ENCODE results near the gene VAC14. TPM values are rescaled to one million over a fixed set of nuclear protein-coding genes. Genes with fewer than 3 reads are reported as not detected.

Gene VAC14
- total RNA-seq, 1 donor from 2014 or later = 38.4 TPM

DNA sequence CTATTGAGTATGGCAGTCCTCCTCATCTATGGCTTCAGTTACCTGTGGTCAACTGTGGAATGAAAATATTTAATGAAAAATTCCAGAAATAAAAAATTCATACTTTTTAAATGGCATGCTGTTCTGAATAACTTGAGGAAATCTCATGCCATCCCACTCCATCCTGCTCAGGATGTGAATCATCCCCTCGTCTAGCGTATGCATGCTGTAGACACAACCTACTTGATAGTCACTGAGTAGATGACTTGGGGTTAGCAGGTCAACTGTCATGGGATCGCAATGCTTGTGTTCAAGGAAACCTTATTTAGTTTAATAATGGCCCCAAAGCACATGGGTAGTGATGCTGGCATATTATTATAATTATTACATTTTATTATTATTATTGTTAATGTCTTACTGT lies 4.8 kb upstream of the VAC14 start:
- Mint-ChIP-seq H3K27ac (no peak overlapping the region), H3K27me3 (peaks cover 38% of the 10 kb centered on the region), H3K9me3 (ENCODE audit: low read depth) (peaks cover 4% of the 10 kb centered on the region), H3K4me3 (ENCODE audit: low read depth) (no peak overlapping the region), H3K4me1 (ENCODE audit: low read depth) (no peaks in the 10 kb centered on the region), H3K36me3 (ENCODE audit: insufficient read depth) (no peaks in the 10 kb centered on the region)
- no peak for DNase-seq (ENCODE audit: low spot score, unreplicated experiment)
- TF ChIP-seq, protein P1, sequence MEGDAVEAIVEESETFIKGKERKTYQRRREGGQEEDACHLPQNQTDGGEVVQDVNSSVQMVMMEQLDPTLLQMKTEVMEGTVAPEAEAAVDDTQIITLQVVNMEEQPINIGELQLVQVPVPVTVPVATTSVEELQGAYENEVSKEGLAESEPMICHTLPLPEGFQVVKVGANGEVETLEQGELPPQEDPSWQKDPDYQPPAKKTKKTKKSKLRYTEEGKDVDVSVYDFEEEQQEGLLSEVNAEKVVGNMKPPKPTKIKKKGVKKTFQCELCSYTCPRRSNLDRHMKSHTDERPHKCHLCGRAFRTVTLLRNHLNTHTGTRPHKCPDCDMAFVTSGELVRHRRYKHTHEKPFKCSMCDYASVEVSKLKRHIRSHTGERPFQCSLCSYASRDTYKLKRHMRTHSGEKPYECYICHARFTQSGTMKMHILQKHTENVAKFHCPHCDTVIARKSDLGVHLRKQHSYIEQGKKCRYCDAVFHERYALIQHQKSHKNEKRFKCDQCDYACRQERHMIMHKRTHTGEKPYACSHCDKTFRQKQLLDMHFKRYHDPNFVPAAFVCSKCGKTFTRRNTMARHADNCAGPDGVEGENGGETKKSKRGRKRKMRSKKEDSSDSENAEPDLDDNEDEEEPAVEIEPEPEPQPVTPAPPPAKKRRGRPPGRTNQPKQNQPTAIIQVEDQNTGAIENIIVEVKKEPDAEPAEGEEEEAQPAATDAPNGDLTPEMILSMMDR (IDR thresholded peaks at IDR 0.05; ENCODE audit: unreplicated experiment) = no peak

- Mint-ChIP-seq H3K4me3 (ENCODE audit: low read depth) (no peak overlapping the region), H3K4me1 (ENCODE audit: low read depth) (peaks cover 2% of the 10 kb centered on the region), H3K27ac (no peak overlapping the region), H3K36me3 (ENCODE audit: insufficient read depth) (no peaks in the 10 kb centered on the region), H3K9me3 (ENCODE audit: low read depth) (peaks cover 4% of the 10 kb centered on the region), H3K27me3 (peaks cover 38% of the 10 kb centered on the region)
- TF ChIP-seq, protein P1 (IDR thresholded peaks at IDR 0.05; ENCODE audit: unreplicated experiment) = no peak
- no peak for DNase-seq (ENCODE audit: low spot score, unreplicated experiment)
Measured at GRCh38 chr16:70805380-70805779, 4.4 kb upstream of the VAC14 start.

GRCh38 chr16:70804734-70805169 lies 3.8 kb upstream of the VAC14 start:
- TF ChIP-seq, protein P1 (IDR thresholded peaks at IDR 0.05; ENCODE audit: unreplicated experiment) = no peak
- H3K9me3 Mint-ChIP-seq (ENCODE audit: low read depth) = peaks cover 4% of the 10 kb centered on the region
- peaks cover 38% of the 10 kb centered on the region for H3K27me3 Mint-ChIP-seq
- DNase-seq (ENCODE audit: low spot score, unreplicated experiment) = no peak
- no peaks in the 10 kb centered on the region for H3K36me3 Mint-ChIP-seq (ENCODE audit: insufficient read depth)
- no peak overlapping the region for H3K27ac Mint-ChIP-seq
- H3K4me3 Mint-ChIP-seq (ENCODE audit: low read depth) = no peak overlapping the region
- H3K4me1 Mint-ChIP-seq (ENCODE audit: low read depth) = peaks cover 8% of the 10 kb centered on the region

DNA sequence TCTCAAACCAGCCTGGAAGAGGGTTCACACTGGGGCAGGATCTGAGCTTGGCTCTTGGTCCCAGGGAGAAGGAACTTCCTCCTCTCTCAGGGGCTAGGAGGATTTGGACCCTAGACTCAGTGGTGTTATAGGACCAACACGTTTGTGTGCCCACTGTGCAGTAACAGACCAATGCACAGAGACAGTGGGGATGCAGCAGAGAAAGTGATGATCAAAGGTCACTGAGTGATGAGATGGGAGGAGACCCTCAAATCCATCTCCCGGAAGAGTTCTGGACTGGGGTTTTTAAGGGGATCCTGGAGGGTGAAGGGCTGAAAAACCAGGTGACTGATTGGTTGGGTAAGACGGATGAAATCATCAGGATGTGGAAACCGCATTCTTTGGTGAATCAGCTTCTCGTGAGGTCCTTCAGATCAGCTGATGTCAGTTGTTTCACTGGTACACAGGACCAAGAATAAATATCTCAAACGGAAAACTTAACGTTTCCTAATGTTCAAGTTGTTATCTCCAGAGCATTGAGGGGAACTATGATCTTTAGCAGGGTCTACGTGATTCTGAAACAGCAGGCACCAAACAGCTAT lies 3.3 kb upstream of the VAC14 start:
- no peak overlapping the region for H3K27ac Mint-ChIP-seq
- peaks cover 4% of the 10 kb centered on the region for H3K9me3 Mint-ChIP-seq (ENCODE audit: low read depth)
- TF ChIP-seq, protein P1 (IDR thresholded peaks at IDR 0.05; ENCODE audit: unreplicated experiment) = no peak
- H3K4me3 Mint-ChIP-seq (ENCODE audit: low read depth) = no peak overlapping the region
- H3K36me3 Mint-ChIP-seq (ENCODE audit: insufficient read depth) = no peaks in the 10 kb centered on the region
- H3K27me3 Mint-ChIP-seq = peaks cover 38% of the 10 kb centered on the region
- H3K4me1 Mint-ChIP-seq (ENCODE audit: low read depth) = peaks cover 10% of the 10 kb centered on the region
- DNase-seq (ENCODE audit: low spot score, unreplicated experiment) = no peak

GRCh38 chr16:70803319-70803718 lies 2.4 kb upstream of the VAC14 start:
- Mint-ChIP-seq H3K36me3 (ENCODE audit: insufficient read depth) (no peaks in the 10 kb centered on the region), H3K27me3 (peaks cover 38% of the 10 kb centered on the region), H3K27ac (no peak overlapping the region), H3K9me3 (ENCODE audit: low read depth) (peaks cover 4% of the 10 kb centered on the region), H3K4me1 (ENCODE audit: low read depth) (peaks cover 12% of the 10 kb centered on the region), H3K4me3 (ENCODE audit: low read depth) (no peak overlapping the region)
- TF ChIP-seq, protein P1 (IDR thresholded peaks at IDR 0.05; ENCODE audit: unreplicated experiment) = no peak
- DNase-seq (ENCODE audit: low spot score, unreplicated experiment) = no peak
